Activated CD4-positive, alpha-beta T cell treated with anti-CD3 and anti-CD28 coated beads, Interleukin-2, Interleukin-6, amounts not matched to agents 100 ng/mL and 50 ng/mL, durations not matched to agents 16 hours and 8 hours (primary cell): Measurements from ENCODE around the gene AGO3.
"Not testable (repeated sequence)": the region's sequence is repeated elsewhere in the genome, so short reads cannot be mapped to it uniquely, and the experiment has no call there.

Source experiments
- DNase-seq: peaks from one replicate; pipeline ENCODE4 v3.0.0-alpha.2; 2020

The AGO3 gene

DNA sequence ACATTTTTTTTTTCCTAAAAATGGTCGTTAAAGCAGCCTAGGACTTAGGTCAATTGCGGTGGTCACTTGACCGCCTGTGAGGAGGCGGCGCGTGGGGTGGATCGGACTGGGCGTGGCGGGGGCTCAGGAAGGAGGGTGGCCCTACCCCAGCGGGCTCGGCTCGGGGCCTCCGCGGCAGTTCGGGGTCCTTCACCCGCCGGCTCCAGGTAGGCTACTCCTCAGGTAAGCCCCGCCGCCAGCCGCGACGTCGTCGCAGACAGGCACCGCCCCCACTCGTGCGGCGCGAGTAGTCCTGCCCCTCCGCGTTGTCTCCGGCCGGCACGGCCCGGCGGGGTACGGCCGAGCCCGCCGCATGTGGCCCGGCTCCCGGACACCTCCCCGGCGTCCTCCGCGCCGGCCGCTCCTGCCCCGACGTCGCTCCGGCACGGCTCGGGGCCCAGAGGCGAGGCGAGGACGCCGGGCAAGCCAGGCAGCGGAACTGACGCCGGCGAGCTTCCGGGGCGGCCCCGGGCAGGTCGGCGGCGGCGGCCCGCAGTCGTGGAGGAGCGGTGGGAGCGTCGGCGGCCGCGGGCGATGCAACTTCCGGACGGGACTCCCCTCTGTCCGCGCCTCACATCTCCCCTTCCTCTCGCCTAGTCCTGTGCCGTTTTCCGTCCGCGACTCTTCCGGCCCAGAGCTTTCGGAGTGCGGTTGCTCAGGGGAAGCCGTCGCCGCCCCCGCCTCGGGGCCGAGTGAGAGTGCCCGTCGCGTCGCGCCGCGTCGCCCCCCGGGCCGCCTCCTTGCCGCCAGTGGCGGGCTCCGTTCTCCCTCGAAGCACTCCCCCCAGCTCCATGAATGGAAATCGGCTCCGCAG is at the start of gene AGO3:
Gene AGO3 (plus strand): TSS at position 513 of the 853 bp plus-strand sequence. CDS start 322 bp downstream, at position 835.
- peak; percentile 92 for DNase-seq

DNA sequence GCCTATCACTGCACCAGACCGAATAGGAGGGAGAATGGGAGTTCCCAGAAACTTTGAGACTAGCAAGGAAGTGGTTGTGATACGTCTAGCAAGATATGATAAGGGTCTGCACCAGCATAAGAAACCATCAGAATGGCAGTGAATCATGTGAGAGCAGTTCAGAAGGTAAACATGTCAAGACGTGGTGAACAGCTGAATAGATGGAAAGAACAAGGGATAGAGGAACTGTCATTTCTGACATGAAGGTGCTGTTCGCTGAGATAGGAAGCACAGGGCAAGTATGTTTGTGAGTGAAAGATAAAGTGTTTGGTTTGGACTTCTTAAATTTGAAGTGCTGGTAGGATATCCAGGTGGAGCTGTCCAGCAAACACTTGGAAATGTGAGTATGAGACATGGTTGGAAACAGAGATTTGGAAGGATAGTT is 49.0 kb upstream of the AGO3 start:
- no peak for DNase-seq

DNA sequence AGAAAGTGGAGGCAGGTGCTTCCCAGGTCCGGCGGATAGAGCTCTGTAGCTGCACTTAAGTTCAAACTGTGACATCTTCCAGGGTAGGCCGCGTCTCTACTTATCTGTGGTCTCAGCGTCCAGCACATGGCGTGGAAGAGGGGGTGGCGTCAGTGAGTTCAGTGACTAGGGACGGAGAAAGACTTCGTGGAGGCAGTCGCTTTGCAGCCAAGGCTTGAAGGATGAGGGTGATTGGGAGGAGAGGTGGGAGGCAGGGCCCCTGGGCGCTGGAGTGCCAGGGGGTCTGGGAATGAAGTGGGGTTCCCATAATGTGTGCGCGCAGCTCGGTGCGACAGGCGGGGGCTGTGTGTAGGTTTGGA is 48.3 kb upstream of the AGO3 start:
- no peak for DNase-seq

DNA sequence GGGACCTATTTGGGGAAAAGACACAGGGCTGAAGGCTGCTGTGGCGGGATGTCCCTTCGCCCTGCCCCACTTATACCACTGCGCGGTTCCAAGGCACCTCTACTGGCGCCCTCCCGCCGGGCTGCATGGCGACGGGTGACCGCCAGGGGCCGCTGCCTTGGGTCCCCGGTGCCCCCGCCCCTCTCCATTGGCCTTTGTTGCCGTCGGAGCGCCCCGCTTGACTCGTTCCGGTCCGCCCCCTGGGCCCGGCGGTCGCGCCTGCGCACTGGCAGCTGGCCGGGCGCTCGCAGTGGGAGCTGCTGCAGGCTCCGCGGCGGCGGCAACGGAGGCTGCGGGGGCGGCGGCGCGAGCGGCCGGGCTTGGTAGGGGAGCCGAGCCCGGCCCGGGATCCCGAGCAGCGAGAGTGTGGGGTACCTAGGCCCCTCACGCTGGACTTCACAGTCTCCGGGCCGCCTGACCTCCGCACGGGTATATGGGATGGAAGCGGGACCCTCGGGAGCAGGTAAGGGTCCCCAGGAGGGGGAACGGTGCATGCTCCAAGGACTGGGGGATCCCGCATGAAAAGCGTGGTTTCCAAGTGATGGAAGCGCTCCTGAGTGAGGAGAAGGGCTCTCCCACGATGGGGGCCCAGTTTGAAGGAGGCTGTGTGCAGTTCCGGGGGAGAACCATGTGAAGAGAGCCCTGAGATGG is 47.8 kb upstream of the AGO3 start, which contains the start of gene AGO1:
Gene AGO1 (plus strand): TSS at position 265 of the 690 bp plus-strand sequence. CDS start 213 bp downstream, at position 478.
- DNase-seq, result peak; percentile 98

DNA sequence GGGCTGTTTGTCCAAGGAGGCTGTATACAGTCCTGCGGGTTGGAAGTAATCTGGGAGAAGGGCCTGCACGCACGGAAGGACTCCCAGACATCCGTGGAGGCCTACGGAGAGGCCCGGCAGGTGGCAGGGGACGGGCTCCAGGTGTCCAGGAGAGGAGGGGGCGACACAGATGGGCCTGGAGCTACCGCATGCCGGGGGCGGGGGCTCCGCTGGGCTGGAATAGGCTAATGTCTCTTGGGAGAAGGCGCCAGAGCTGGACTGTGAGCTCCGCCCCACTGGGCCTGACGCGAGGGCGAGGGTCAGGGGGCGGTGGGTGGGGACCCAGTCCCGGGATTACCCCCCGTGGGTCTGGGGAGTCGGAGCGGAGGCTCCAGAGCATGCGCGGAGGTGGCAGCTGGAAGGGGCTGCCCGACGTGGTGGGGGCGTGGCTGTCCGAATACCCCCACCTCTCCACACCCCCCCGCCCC is 47.2 kb upstream of the AGO3 start:
- DNase-seq, result peak; percentile 41

DNA sequence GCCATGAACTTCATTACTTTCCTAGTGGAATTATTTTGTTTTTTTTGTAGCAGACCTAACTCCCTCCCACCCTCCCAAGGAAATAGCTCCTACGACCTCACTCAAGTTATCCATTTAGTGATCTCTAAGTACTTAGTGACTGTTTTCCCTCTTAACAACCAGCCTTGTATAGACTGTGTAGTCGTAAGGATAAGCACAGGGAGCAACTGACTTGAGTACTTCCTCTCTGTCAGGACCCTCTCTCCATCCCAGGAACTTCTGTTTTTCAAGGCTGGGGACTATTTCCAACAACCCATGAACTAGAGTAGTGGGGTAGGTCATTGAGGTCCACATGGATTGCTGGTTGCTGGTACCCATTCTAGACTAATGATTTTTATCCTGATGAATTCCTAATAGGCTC is 46.0 kb upstream of the AGO3 start:
- DNase-seq, result no peak

DNA sequence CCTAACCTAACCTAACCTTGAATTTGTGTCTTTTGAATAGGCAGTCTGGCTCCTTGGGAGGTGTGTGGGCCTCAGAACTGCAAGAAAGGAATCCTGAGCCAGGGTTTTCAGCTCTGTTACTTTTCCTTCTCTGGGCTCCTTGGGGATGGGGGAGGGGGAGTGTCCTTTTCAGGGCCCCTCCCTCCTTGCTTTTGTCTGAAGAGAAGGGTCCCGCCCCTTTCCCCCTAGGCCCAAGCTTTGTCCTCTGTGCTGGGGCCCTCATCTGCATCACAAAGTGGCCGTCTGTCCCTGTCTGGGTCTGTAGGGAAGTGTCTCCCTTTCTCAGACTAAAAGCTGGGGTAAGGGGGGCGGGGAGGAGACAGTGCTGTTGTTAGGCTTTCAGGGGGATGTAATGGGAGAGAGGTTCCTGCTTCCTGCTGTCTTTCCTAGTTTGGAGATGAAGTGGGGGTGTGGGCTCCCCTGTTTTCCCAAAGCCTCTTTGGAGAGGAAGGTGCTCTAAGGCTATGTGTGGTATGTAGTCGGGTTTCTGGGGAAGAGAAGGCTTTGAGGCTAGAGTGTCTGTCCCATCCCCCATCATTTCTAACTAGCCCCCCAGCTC is 44.8 kb upstream of the AGO3 start:
- no peak for DNase-seq

DNA sequence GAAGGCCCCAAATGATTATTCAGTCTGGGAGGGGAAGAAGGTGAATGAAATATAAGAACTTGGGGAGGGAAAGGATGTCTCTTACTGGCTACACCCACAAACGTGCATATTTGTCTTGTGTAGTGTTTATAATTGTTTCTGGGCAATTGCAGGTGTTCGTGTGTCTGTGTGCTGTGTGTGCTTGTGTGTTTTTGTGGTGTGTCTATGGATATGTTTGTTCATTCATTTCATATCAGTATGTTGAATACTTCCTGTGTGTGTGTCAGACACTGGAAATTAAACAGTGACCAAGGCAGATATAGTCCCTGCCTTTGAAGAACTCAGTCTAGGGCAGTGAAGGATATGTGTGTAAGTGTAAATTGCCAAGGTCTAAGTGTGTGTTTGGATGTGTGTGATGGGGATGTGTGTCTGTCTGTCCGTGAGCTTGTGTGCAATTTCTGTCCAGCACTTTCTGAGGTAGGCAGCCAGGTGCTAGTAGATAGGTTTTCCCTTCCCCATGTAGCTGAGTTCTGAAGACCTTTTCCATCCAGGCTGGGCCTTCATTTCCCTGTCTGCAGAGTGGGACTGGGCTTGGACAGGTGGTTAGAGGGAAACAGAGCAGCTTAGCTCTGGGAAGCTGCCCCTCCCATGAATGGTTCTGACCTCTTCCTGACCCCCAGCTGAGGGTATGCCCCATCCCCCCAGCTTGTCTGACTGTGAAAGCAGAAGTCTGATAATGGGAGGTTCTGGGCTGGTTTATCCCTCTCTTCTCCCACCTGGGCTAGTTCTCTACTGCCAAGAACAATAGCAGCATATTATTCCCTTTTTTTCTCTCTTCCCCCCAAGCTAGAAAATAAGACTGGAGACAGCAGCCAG is 44.1 kb upstream of the AGO3 start:
- DNase-seq, result no peak

DNA sequence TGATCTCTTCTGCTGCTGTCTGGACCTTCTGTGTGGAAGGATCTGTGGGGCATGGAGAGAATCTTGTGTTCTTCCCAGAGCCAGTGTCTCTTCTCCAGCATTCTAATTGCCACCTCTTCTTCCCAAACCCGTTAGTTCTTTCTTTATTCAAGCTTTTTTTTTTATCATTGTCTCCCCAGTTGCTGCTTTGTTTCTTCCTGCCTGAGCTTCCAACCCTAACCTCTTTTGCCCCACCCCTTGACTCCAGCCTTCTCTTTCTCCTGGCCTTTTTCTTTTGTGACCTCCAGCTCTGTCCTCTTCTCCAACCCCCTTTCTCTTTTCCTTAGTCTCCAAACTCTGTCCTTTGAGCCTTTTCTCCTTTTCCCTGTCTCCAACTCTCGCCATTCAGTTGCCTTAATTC is 43.4 kb upstream of the AGO3 start:
- DNase-seq, result no peak

DNA sequence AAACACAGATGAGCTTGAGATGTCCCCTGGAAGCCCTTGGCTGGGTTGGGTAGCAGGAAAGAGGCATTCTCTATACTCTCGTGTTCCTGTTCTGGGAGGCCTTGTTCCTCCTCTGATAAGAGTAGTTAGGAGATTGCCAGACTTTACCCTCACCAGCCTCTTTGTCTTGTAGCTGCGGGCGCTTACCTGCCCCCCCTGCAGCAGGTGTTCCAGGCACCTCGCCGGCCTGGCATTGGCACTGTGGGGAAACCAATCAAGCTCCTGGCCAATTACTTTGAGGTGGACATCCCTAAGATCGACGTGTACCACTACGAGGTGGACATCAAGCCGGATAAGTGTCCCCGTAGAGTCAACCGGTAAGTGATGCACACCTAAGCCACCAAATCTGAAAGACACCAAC is 42.6 kb upstream of the AGO3 start:
- DNase-seq, result no peak

DNA sequence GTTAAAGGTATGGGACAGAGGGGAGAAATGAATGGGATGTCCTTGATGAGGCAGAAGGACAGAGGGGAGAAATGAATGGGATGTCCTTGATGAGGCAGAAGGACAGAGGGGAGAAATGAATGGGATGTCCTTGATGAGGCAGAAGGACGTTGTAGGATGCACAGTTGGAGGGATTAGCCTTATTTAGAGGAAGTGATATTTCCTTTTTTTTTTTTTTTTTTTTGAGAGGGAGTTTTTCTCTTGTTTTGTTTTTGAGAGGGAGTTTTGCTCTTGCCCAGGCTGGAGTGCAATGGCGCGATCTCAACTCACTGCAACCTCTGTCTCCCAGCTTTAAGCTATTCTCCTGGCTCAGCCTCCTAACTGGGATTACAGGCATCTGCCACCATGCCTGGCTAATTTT is 41.9 kb upstream of the AGO3 start:
- not testable (repeated sequence) for DNase-seq

DNA sequence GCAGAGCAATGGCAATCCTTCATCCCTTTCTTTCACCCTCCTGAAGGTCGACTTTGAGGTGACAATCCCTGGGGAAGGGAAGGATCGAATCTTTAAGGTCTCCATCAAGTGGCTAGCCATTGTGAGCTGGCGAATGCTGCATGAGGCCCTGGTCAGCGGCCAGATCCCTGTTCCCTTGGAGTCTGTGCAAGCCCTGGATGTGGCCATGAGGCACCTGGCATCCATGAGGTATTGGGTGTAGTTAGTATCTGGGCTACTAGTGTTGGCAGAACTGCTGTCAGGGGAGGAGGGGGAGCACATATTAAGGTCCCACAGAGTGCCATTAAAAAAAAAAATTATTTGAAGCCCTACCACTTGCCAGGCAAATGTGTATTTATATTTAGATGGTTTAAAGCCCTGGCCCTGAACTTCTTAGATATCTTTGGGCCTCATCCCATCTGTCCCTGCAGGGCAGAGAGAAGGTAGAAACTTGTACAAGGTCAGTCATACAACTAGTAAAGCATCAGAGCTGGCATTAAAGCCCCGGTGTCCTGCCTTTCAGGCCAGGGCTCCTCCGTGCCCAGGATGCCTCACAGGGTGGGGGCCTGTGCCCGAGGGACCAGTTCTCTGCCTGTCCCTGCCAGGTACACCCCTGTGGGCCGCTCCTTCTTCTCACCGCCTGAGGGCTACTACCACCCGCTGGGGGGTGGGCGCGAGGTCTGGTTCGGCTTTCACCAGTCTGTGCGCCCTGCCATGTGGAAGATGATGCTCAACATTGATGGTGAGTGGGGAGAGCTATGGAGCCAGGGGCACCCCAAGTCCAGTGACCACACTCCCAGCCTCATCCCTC is 37.6 kb upstream of the AGO3 start:
- no peak for DNase-seq

DNA sequence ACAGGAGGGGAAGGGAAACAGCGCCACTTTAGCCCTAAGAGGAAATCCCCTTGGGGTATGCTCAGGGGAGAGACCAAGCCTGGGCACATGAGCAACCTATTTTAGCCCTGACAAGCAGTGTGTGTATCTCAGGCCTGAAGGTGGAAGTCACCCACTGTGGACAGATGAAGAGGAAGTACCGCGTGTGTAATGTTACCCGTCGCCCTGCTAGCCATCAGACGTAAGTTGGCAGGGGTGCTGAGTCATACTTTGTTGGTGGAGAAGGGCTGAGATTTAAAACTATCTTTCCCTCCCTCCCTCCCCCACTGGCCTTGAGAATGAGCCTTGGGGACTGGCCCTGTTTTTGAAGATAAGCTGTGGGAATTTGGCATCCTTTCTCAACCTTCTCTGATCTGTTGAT is 36.7 kb upstream of the AGO3 start:
- DNase-seq, result peak; percentile 10

DNA sequence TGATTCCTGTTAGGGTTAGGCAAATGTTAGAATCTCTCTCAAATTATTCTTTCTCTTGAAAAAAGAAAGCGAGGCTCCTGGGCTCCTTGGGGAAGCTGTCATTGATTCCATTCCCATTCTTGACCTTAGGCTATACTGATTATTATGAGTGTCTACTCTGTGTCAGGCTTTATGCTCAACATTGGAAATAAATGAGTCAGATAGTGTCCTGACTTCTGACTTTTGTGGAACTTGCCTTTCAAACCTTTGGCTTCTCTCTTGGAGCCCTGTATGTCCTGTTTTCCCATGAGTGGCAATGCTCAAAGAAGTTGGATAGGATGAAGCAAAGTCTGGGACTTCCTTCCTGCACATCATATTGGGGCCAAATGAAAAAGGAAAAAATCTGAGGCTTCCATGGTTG is 36.2 kb upstream of the AGO3 start:
- DNase-seq, result no peak

DNA sequence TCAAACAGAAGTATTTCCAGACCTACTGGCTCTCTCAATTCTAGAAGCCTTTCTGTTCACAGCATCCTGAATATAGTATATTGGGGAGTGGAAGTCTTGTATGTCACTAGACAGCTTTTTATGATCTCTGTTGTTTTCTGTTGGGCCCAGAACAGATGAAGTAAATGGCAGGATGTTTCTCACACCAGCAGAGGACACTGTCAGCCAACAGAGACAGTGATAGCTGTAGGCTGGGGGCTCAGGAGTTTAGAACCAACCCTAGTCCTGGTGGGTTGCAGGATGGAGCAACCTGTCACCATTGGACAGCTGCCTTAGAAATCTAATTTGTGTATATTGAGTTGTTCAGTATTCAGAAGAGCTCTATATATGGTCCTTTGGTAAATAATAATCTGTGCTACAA is 31.0 kb upstream of the AGO3 start:
- DNase-seq, result no peak

DNA sequence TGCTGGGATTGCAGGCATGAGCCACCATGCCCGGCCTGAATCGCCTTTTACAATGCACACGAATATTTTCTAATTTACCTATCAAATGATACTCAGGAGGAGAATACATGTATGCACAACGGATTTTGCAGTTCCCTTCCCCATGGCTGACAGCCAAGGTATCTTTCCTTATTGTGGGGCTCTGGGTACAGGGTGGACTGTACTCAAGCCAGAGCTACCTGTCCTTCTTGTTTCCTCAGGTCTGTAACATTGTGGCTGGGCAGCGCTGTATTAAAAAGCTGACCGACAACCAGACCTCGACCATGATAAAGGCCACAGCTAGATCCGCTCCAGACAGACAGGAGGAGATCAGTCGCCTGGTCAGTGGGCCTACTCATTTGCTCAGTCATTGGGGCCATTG is 29.7 kb upstream of the AGO3 start:
- no peak for DNase-seq

DNA sequence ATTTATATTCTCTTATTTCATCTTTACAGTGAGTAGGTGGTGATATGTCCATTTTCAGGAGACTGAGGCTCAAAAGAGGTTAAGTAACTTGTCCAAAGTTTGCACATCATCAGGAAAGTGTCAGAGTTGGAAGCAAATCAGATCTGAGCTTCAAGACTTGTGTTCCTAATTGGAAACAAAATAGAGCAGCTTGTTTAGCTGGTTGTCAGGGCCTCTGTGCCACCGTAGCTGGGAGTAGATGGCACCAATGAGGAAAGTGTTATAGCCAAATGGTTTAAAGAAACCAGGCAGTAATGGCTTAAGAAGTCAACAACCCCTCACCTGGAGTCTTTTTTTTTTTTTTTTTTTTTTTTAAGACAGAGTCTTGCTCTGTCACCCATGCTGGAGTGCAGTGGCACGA is 28.2 kb upstream of the AGO3 start:
- no peak for DNase-seq

DNA sequence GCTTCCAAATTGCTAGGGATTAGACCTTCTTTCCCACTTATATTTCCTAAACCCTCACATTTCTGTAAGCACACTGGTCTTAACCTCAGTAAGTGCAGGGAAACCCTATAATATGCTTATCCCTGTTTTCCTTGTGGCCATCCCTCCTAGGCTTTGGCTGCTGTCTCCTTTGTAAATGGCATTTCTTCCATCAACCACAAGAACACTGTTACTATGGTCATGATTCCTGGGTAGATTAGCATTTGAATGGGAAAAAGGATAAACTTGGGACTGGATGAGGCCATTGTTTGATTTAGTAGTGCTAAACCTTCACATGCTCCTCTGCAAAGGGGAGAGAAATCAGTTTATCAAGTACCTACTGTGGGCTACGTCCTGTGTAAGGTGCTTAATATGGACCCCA is 16.2 kb upstream of the AGO3 start:
- DNase-seq, result no peak

DNA sequence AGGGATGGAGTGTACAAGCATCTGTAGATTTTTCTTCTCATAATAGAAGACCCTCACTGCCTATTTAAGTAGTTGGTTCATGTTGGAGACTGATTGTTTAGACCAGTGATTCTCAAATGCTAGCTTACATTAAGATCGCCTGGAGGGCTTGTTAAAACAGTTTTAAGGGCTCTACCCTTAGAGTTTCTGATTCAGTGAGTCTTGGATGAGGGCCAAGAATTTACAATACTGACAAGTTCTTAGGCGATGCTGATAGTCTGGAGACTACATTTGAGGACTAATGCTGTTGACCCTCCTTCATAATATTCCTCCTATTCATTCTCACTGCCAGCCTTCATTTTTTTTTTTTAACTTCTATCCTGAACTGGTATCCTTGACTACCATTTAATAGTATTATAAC is 15.2 kb upstream of the AGO3 start:
- DNase-seq, result no peak

DNA sequence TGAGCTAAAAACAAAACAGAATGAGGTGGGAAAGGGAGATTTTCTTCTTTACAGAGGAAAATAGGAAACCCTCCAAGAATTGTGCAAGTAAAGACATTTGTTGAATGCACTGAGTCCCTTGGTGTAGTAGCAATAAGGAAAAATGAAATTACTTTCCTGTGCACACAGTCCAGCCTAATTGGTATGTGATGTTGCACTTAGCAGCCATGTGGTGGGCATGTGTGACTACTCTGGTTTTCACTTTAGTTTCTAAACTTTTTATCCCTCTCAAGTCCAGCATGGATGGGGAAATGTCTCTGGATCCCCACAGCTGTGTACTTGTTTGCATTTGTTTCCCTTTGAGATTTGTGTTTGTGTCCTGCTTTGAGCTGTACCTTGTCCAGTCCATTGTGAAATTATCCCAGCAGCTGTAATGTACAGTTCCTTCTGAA is 7.1 kb upstream of the AGO3 start:
- DNase-seq, result no peak

DNA sequence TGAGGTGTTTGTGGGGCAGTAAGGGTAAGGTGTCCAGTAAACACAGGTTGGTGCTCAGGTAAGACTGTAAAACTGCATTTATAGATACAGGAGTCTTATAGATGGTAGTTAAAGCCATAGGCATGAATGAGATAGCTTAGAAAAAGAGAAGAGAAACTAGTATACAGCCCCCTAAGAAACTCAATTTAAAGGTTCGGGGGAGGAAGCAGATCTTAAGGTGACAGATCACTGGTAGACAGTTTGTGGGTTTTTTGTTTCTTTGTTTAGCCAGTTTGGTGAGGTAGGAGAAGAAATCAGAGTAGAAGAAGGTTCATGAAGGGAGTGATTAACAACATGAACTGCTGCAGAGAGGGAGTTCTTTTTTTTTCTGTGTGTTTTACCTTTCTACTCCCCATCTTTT is 6.1 kb upstream of the AGO3 start:
- no peak for DNase-seq

DNA sequence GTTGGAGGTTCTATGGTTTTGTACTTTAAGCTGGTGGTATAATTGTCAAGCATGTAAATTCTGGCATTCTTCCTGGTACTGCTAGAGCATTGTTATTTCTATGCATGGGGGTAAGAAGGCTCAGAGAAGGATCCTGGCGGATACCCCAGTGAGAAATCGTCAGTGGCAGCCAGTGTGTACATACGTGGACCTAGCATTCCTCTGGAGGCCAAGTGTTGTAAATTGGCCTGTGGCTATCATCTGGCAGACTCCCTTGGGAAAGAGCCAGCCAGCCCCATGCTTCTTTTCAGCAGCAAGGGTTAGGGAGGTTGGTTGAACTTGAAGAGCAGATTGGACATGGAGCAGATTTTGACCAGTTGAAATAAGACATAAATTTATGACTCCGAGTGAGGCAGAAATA is 5.2 kb upstream of the AGO3 start:
- DNase-seq, result no peak
